ENCODE data around the gene BMP3.
A peak's percentile ranks its signal among the peaks of the same experiment; 100 is the strongest.

BMP3 gene

DNA sequence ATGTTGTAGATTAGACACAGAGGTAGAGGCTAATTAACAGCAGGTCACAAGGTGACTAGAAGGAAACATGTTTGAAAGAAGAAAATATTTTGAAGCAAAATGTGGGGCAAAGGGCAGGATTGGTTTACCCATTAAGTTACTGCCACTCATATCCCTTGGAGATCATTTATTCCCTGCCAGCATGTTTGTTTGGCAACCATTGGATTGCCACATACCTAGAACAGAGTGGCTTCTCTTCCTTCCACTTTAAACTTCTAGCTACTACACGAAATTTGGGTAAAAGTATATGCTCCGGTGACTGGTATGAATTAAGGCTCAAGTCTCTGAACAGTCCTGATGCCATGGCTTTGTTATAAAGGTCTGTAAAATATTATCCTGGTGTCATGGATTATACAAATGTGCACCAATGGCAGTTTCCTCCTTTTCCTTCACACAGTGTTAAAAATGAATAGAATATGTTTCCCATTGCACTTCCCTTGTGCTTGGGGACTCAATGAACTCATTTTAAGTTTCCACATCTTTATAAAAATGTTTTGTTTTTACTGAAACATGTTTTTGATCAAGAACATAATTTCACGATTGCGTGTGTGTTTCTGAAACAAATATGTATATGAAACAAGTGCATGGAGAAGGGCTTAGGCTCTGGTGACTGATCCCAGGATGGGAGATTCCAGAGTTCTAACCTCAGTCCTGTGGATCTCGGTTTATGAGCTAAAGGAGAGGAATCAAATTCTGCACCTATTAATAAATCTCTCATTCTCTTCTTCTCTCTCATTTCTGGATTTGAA, 12.3 kb downstream of the BMP3 start:
- DNase-seq = no peak

DNA sequence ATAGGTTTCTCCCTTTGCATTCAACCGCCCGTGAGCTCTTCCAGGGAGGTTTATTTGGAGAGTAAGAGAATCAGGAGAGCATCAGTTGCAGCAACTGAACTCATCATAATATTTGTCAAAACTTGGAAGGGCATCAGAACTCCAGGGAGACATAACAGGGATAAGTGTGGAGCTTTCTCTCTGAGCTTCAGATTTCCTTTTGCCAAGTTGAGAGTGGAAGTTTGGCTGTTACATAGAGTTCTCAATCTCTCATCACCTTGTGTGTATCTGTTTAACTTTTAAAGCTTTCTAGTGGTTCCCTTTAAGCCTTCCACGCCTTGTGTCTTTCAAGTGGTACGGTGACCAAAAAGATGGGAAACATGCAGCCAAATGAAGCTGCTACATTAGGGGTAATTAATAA, 18.8 kb downstream of the BMP3 start:
- no peak for DNase-seq

DNA sequence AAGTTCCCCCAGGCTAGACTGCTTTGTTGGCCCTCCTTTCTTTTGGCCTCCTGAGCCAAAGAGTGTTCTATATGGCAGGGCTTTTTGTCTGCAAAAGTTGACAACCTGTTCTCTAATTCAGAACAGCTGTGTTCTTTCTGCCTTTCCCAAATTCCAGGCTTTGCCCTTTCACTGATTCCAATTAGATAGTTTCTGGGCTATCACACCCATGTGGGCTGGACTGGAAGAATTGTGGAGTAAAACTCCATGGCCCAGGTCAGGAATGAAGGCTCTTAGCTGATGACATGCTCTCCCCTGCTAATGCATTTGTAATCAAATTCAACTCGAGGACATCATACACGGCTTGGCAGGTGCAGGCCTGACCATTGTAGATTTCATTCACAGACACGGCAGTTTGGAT, 19.4 kb downstream of the BMP3 start:
- no peak for DNase-seq

DNA sequence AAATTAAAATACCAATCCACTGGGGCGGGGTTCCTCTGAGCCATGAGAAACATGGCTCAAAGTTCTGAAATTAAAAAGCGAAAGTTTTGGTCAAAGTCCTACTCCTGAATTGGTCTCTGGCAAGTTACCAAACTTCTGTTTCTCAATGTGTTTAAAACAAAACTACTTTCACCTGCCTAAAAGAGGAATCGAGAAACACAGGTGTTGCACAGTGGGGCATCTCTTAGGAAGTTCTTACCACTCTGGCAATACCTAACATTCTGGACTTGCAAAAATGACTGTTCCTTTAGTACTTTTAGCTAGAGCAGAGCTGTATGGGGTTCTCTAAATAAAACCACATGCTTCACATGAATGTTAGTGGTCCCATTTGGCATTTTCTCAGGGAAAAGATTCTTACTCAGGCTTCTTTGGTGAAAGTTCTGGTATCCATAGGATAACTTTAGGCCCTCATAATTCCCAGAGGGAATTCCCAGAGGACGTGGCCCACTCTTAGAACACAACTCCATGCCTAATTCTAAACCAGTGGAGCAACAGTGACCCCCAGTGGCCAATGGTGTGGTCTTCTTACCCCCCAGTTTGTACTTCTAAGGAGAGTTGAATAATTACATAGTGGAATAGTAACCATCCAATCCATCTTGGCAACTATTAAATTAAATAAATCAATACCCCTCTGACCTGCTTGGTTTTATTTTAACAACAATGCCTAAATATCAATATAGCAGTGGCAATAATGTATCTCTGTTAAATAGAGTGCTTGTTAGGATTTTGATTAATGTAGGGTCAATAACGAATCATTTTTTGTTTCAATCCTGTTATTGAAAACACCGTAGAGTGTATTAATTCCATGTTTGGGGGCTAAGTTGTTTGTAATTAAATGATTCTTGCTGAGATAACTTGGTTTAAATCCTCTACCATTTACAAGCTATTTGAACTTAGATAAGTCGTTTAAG, 21.9 kb downstream of the BMP3 start:
- DNase-seq = peak; percentile 48 to 57

DNA sequence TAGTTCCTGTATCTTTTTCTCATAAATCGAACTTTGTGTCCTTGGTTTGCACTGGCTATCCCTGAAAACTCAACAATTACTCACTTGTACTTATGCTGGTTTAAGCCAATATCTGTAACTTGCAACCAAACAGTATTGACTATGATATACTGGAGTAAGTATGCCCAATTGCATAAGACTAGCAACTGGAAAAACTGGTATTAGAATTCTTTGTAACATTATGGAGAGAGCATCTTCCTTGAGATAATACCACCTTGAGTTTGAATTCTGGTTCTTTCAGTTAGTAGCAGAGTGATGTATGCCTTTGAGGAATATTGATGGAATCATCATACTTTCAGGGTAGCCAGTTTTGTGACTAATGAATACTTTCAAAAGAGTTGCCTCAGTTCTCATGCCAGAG, 28.1 kb downstream of the BMP3 start:
- DNase-seq = no peak

DNA sequence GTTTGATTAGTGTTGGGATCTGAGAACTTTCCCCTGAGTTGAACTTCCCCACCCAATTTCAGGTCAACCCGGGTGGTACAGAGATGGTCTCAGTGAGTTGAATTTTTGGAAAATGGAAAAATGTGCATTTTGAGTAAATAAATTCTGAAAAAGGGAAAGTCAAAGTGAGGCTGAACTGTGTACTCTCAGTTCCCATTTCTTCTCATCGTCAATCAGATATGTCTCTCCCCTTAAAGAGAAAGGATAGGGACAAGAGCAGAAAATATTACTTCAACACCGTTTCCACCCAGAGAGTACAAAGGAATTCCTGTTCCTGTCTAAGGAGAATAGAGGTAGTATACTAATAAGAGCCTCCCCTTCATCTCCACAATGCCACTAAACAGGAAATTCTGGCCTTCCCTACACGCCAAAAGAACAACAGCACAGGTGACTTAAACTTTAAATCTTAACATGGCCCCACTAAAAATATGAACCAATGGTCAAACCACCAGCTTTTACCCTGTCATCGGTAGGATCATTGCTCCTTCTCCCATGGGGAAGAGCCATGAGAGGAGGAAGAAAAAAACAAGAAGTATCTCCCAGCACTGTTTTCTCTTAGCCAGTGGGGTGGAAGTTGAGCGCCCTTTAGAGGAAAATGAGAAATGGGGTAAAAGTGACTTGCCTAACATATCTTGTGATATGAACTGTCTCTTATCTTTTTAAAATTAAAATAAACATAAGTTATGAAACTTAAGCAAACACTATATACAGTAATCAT, 30.3 kb downstream of the BMP3 start:
- no peak for DNase-seq

DNA sequence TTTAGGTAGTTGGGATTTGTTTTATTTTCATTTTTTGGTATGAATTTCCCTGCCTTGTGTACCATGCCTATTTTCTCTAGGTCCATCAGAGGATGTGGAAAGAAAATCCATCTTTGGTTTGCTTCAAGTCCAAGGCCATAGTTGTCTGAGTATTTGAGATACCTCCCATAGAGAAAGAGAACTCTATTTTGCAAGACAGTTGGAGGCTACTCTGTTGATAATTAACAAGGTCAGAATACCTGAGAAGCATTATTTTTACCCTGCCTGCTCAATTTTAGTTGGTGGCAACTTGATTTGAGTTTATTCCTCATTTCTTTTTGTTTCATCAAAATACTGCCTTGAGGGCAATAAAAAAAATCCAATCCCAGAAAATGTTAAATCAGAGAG, 30.8 kb downstream of the BMP3 start:
- no peak for DNase-seq

DNA sequence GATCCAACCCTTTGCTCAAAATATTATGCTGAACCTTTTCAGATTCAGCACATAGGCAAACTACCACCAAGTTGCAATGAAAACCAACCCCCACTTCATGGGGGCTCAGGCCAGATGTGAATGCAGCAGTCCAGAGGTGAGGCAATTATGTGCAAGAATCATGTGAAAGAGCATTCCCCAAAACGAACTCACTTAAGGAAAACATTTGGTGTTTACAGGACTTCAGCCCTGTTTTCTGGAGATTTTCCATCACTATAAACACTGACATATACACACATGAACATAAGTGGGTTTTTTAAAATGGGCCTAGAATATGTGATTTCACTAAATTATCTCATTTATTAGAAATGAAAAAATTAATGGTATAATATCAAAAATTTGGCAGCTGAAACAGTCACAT, 31.5 kb downstream of the BMP3 start:
- DNase-seq = no peak

DNA sequence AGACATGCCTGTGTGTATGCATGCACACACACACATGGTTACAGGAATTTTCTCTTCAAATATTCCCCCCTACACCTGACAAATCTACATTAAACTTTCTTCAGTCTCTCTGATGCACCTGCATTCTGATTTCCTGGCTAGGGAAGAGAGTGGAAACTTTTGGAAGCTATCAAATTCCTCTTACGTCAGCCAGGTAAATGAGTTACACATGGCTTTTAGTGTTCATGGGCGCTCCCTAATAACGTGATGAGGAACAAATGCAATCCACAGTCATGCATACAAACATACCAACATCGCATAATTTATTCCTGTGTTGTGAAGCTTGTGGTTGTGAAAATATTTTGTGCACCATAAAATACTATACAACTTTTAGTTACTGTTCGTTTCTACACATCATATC, 34.9 kb downstream of the BMP3 start:
- DNase-seq = no peak

DNA sequence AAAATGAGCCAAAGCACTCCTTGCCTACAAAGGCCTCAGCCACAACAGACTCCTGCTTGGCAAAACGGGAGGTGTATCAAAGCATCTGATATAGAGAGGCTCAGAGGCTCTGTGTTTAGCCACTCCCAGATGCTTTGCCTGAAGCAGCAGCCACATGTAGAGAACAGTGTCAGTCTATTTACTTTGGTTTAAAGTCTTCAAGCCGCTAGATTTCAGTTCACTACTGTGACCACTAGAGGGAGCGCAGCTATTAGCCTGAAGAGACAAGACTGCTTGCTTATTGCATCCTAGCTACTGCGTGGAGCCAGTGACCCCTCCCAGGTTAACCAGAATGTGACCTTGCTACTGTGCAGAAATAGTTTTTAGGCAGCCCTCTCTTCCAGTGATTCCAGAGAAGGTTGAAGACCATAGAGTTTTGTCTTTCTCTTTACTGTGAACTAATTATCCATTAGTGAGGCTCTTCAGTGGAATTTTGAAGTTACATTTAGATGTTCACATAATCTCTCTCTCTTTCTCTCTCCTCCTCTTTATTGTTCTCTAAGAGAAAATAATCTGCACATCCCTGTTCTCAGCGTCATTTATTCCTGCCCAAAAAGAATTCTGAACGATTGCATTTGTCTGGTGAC, 39.3 kb downstream of the BMP3 start:
- DNase-seq = peak; percentile 45 to 85

DNA sequence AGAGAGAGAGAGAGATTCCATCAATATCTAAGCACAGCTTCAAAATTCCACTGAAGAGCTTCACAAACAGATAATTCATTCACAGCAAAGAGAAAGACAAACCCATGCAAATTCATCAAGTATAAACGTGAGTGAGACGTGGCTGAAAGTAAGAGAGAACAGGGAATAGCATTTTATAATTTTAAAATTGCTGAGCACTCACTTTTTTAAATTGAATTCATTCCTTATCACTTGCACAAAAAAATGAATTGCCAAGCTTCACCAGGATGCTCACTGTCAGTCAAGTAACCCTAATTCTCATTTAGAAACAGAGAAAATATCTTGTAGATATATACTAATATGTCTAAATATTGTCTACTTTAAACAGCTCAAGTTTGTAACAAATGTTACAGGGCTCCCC, 40.5 kb downstream of the BMP3 start:
- DNase-seq = no peak

DNA sequence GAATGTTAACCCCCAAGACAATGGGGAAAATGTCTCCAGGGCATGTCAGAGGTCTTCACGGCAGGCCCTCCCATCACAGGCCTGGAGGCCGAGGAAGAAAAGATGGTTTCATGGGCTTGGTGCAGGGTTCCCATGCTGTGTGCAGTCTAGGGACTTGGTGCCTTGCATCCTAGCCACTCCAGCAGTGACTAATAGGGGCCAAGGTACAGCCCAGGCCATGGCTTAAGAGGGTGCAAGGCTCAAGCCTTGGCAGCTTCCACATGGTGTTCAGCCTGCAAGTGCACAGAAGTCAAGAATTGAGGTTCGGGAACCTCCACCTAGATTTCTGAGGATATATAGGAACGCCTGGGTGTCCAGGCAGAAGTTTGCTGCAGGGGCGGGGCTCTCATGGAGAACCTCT, 50.6 kb downstream of the BMP3 start:
- DNase-seq = no peak

DNA sequence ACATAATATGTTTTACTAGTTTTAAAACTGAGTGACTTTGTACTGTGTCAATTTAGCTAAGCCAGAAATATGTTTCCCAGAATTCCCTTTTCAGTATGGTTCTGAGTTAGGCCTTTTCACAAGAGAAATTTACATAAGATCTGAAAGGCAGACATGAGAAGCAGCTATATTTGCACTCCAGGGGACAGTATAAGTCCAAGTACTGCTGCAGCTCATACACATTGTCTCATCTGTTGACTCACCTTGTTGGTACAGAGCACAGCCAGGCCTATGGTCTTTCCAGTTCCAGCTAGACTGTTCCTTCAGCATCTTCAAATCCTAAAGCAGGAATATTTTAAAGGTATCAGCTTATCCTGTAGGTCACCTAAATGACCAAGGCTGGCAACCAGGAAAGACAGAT, 53.5 kb downstream of the BMP3 start:
- no peak for DNase-seq

DNA sequence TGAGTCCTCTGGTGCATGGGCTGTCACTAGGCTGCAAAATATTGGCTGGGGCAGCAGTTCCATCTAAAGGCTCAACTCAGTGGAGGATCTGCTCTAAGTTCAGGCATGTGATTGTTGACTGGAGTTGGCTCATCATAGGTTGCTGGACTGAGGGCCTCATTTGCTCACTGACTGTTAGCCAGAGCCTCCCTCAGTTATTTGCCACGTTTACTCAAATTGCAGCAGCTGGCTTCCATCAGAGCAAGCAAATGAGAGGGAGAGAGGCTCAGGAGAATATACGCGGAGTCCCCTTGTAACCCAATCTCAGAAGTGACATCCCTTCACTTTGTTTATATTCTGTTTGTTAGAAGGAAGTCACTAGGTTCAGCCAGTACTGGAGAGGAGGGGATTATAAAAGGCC, 54.1 kb downstream of the BMP3 start:
- peak in 1 of 2 experiments; percentile 1 for DNase-seq

DNA sequence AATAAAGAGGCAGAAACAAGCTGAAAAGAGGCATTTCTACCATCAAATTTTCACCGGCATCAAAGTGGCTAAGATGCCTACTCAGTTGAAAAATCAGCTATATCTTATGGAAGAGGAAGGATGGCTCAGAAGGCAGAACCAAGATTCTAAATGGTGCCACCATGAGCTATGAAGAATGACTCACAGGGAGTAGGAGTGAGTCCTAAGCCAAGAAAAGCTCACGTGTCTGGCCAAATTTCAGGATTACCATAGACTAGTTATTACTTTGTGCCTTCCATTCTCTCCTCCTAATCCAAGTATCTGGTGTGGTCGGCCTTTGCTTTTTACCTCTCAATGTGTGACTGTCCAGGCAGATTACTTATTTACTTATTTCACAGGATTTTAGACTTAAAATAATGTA, 54.8 kb downstream of the BMP3 start:
- DNase-seq = no peak

DNA sequence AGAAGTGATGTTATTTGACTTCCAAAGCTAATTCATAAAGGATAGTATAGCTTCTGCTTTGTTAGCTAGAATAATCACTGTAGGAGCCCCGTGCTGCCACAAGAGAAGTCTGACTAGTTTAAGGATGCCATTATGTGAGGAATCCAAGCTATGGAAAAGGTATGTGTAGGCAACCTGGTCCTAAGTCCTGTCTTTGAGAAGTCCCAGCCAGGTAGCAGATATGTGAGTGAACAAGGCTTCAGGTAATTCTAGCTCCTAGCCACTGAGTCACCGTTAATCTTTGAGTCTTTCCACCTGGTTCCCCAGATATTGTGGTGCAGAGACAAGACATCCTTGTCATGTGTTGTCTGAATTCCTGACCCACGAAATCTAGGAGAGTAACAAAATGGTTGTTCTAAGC, 55.5 kb downstream of the BMP3 start:
- DNase-seq = no peak

DNA sequence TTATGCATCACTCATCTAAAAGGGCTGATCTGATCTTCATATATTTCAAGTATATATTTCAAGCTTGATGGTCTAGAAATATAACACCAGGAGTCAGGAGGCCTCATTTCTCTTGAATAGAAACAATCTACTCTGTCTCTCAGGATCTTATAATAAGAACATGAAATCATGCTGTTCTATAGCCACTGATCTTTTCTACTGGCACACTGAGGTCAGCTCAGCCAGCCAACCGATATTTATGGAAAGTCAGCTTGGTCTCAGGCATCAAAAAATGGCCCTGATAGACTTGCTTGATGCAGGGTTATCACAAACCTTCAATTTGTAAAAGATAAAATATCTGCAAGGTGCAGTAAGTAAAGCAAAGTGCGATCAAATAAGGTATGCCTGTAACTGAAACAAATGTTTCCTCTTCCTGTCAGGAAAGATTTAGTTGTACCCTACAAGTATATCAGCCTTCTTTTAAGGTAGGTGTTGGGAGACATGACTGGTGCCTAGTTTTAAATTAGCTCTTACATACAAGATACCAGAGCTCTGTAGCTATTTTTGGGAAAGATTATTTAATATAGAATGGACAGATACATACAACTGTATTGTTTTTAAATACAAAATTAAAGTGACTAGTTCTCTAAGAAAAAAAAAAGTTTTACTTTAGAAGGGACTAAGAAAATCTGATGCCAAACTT, 63.4 kb downstream of the BMP3 start:
- no peak for DNase-seq

DNA sequence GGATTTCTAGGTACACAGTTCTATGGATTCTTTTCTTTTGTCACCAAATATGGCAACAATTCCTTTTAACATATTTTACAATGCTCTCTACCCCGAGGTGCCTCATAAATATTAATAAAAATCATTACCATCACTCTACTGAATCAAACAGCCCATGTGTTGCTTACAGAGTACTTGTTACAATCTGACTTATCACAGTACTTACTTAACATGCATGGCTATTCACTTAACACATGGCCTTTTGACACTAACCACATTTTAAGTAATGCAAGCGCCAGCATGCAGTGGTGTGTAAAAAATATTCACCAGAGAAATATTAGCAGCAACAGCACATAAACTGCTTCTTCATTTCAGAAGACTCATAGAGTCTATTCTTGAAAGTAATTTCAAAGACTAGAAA, 64.9 kb downstream of the BMP3 start:
- DNase-seq = no peak

DNA sequence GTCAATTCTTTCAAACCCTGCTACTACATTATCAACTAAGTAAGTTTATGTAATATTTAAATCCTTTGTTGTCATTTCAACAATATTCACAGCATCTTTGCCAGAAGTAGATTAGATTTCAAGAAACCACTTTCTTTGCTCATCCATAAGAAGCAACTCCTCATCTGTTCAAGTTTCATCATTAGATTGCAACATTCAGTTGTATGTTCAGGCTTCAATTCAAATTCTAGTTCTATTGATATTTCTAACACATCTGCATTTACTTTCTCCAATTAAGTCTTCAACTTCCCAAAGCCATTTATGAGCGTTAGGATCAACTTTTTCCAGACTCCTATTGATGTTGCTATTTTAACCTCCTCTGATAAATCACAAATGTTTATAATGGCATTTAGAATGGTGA, 66.1 kb downstream of the BMP3 start:
- no peak for DNase-seq

DNA sequence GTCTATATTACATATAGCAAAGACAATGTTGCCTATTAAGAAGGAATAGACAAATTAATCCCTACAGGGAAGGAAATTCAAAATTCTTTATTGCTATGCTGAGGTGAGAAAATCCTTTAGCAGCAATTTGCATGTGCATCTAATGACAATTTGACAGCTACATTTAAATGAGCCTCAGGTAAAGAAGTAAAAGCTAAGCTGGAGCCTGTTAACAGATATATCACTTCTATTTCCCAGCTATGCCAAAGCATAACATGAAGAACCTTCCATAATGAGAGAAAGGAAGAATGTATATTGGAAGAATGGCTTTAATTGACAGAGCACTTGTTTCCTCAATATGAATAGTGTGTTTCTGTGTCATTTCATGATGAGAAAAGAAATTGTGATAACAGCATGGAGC, 71.6 kb downstream of the BMP3 start:
- DNase-seq = no peak

DNA sequence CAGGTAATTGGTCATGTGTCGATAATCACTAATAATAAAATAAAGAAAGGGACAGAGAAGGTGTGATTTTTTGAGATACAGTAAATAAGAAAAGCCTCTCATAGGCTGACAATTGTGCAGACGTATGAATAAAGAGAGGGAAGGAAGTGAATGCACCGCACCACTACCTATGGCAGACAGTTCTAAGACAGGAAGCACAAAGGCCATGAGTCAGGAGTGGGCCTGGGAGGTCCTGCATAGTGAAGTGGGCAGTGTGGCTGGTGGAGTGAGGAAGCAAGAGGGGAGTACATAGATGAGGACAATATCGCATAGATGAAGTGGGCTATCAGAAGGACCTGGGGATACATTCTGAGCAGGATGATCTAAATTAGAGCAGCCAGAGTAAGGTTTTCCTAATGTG, 75.6 kb downstream of the BMP3 start:
- DNase-seq = no peak
